Endothelial cell of umbilical vein (primary cell): ENCODE measurements around the gene CYP2F1. TPM values are rescaled to one million over a fixed set of nuclear protein-coding genes. Genes with fewer than 3 reads are reported as not detected.

Source experiments
- Bru-seq: library from RNA; stranded (reverse); fragments of 400-500 nt; gene quantifications from one replicate; lab custom pipeline; 2021; lab: Mats Ljungman, UMichigan
- BruChase-seq, 2 experiments: library from RNA; stranded (reverse); fragments of 400-500 nt; gene quantifications; one replicate each; lab custom pipeline; 2021; lab: Mats Ljungman, UMichigan
- BruUV-seq: library from RNA; stranded (reverse); fragments of 400-500 nt; replicated peaks from 2 replicates; lab custom pipeline; 2021; lab: Mats Ljungman, UMichigan
- CTCF ChIA-PET: fragments of 300-600, 350-600 bp; sonication (Branson Sonifier 250); formaldehyde crosslinking; loops from one replicate; lab custom pipeline; 2021; ENCODE audit warnings: antibody characterized with exemption, inconsistent platforms; lab: Charles Lee
- POLR2A ChIA-PET: fragments of 300-600, 350-600 bp; sonication (Branson Sonifier 250); formaldehyde crosslinking; loops from one replicate; lab custom pipeline; 2021; ENCODE audit warnings: antibody characterized with exemption, inconsistent platforms; lab: Charles Lee
- DNase-seq: peaks from one replicate; pipeline ENCODE4 v3.0.0-alpha.2; 2011; ENCODE audit warnings: low read depth, low spot score
- FAIRE-seq: peaks from 2 replicates; lab custom pipeline; 2011; peaks lifted over from hg19 to GRCh38; lab: Jason Lieb, UNC
- H2AFZ ChIP-seq: 2 replicates; pipeline ENCODE4 v1.6.0; 2012; ENCODE audit warnings: low read depth, low read length, control low read depth, inconsistent platforms
- H3K27ac ChIP-seq: 2 replicates; pipeline ENCODE4 v1.5.1; 2011; ENCODE audit warnings: low read depth, mild to moderate bottlenecking, control low read depth, low read length, moderate library complexity; ENCODE audit not compliant: insufficient read depth
- H3K27me3 ChIP-seq, 2 experiments: 2 replicates each; pipeline versions ENCODE4 v1.6.0 to v1.6.1; 2011; ENCODE audit warnings: low read length in 2 of 2, mixed read lengths in 1 of 2; ENCODE audit not compliant: control insufficient read depth in 2 of 2, insufficient read depth in 2 of 2
- H3K36me3 ChIP-seq, 2 experiments: 2 replicates in 1 of 2; 3 replicates in 1 of 2; pipeline ENCODE4 v1.5.1; 2011; ENCODE audit warnings: low read length in 2 of 2, mild to moderate bottlenecking in 1 of 2, moderate library complexity in 1 of 2; ENCODE audit not compliant: control insufficient read depth in 2 of 2, insufficient read depth in 2 of 2; ENCODE audit errors: extremely low read depth in 1 of 2
- H3K4me1 ChIP-seq: 3 replicates; pipeline ENCODE4 v1.5.1; 2011; ENCODE audit warnings: mild to moderate bottlenecking, low read length; ENCODE audit not compliant: control insufficient read depth, insufficient read depth; ENCODE audit errors: extremely low read depth
- H3K4me2 ChIP-seq: 2 replicates; pipeline ENCODE4 v1.6.1; 2011; ENCODE audit warnings: low read length, control low read depth, mixed read lengths; ENCODE audit not compliant: insufficient read depth
- H3K4me3 ChIP-seq, 3 experiments: fragments of 200-600 bp in 1 of 3; sonication (generic), shearing (Covaris generic) in 1 of 3; replicated peaks in 1 of 3; 2 replicates each; pipeline ENCODE4 v1.5.1; 2011 to 2016; ENCODE audit warnings: control low read depth in 3 of 3, low read length in 3 of 3, mild to moderate bottlenecking in 2 of 3, inconsistent platforms in 1 of 3, low read depth in 1 of 3, moderate library complexity in 1 of 3; ENCODE audit not compliant: insufficient read depth in 1 of 3
- H3K79me2 ChIP-seq: 2 replicates; pipeline ENCODE4 v1.6.0; 2012; ENCODE audit warnings: low read length, inconsistent platforms; ENCODE audit not compliant: control insufficient read depth, insufficient read depth
- H3K9ac ChIP-seq: replicated peaks from 2 replicates; pipeline ENCODE3; 2011; ENCODE audit warnings: low read length, control low read depth; ENCODE audit not compliant: insufficient read depth; ENCODE audit errors: extremely low read depth
- H3K9me1 ChIP-seq: replicated peaks from 3 replicates; pipeline ENCODE4 v1.6.0; 2011; ENCODE audit warnings: mild to moderate bottlenecking, low read length; ENCODE audit not compliant: control insufficient read depth, insufficient read depth; ENCODE audit errors: extremely low read depth
- H3K9me3 ChIP-seq: replicated peaks from 2 replicates; pipeline ENCODE4 v1.5.1; 2012; ENCODE audit warnings: low read length, inconsistent platforms; ENCODE audit not compliant: control insufficient read depth, insufficient read depth
- H4K20me1 ChIP-seq: replicated peaks from 2 replicates; pipeline ENCODE3; 2011; ENCODE audit warnings: mild to moderate bottlenecking, low read length; ENCODE audit not compliant: control insufficient read depth, insufficient read depth; ENCODE audit errors: extremely low read depth
- GATA2 ChIP-seq: IDR thresholded peaks from 2 replicates; pipeline ENCODE4 v1.7.0; 2011; ENCODE audit warnings: low read depth, mild to moderate bottlenecking, moderate library complexity, mixed read lengths, low read length; ENCODE audit not compliant: insufficient read length, insufficient read depth
- dilution Hi-C: fragments of 300-500 bp; cut with MboI; formaldehyde crosslinking; loops from one replicate; pipeline ENCODE4 v1.15.0; 2019; ENCODE audit warnings: low sequenced_read_pairs; ENCODE audit not compliant: extremely low pct_ligation_motif_present
- intact Hi-C: fragments of 100-400 bp; cut with micrococcal nuclease; formaldehyde crosslinking; loops from one replicate; pipeline ENCODE4 v1.10.0; 2022
- long read RNA-seq: library from polyadenylated mRNA; stranded (forward); transcript quantifications from one replicate; pipeline ENCODE4 v2.0.0, GENCODE V29; 2021
- polyA minus RNA-seq, 3 experiments: library from RNA; depleted of rRNA, polyadenylated mRNA; stranded (reverse); fragments of >200 nt; gene quantifications; 1 replicate in 1 of 3; 2 replicates in 2 of 3; pipeline ENCODE4 v1.2.3, GENCODE V29; 2011
- polyA plus RNA-seq, 4 experiments: library from polyadenylated mRNA; depleted of rRNA in 3 of 4; stranded (reverse) in 3 of 4; unstranded in 1 of 4; fragments of >200 nt; gene quantifications; 2 replicates each; pipeline versions ENCODE4 v1.2.1 to v1.2.3, GENCODE V29; 2011 to 2012; ENCODE audit warnings: missing spikeins in 1 of 4
- total RNA-seq: library from RNA; stranded (reverse); gene quantifications from 2 replicates; pipeline ENCODE4 v1.2.3, GENCODE V29; 2021
- TF ChIP-seq, protein P1 (sequence below), 2 donors: IDR thresholded peaks; 1 replicate in 1 of 2; 2 replicates in 1 of 2; pipeline ENCODE4 v1.5.1; 2011; ENCODE audit warnings: low read length in 2 of 2, mild to moderate bottlenecking in 2 of 2, moderate library complexity in 2 of 2, control low read depth in 1 of 2, inconsistent platforms in 1 of 2, low read depth in 1 of 2; ENCODE audit not compliant: insufficient read depth in 1 of 2; ENCODE audit errors: extremely low read depth in 1 of 2

CYP2F1 gene, protein sequence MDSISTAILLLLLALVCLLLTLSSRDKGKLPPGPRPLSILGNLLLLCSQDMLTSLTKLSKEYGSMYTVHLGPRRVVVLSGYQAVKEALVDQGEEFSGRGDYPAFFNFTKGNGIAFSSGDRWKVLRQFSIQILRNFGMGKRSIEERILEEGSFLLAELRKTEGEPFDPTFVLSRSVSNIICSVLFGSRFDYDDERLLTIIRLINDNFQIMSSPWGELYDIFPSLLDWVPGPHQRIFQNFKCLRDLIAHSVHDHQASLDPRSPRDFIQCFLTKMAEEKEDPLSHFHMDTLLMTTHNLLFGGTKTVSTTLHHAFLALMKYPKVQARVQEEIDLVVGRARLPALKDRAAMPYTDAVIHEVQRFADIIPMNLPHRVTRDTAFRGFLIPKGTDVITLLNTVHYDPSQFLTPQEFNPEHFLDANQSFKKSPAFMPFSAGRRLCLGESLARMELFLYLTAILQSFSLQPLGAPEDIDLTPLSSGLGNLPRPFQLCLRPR
- total RNA-seq: not detected in 2 replicates
- not detected in 2 replicates for polyA plus RNA-seq
- not detected in 2 replicates for polyA plus RNA-seq (2011; cell fraction: cytosol; rRNA removed)
- polyA plus RNA-seq (2011; cell fraction: nucleus; rRNA removed): not detected in 2 replicates
- not detected in 2 replicates for polyA plus RNA-seq (2012)
- polyA minus RNA-seq: not detected in 2 replicates
- polyA minus RNA-seq (2011; cell fraction: cytosol; rRNA and poly(A)+ RNA removed): not detected
- not detected in 2 replicates for polyA minus RNA-seq (2011; cell fraction: nucleus; rRNA and poly(A)+ RNA removed)
- not detected for Bru-seq, nascent RNA
- BruChase-seq, experiment 1, labeled RNA remaining after a 6-hour chase: not detected
- not detected for BruChase-seq, experiment 2, labeled RNA remaining after a 2-hour chase
- long read RNA-seq: 0 reads

GRCh38 chr19:41114132-41114531 lies at the start of gene CYP2F1:
TSS of gene CYP2F1 (plus strand) at chr19:41114432. CDS start at chr19:41116189, 1,757 bp downstream.
- CTCF ChIA-PET: no interaction called here
- POLR2A ChIA-PET: no interaction called here
- Histone ChIP-seq H2AFZ (no peak within 1 kb of the TSS), H4K20me1 (no peaks in the 10 kb centered on the region), H3K4me3 (no peak within 1 kb of the TSS), H3K9me3 (no peaks in the 10 kb centered on the region), H3K4me2 (no peak within 1 kb of the TSS), H3K36me3 (no peaks in the 10 kb centered on the region), H3K9ac (no peak within 1 kb of the TSS), H3K79me2 (no peaks in the 10 kb centered on the region), H3K27me3 (peaks cover 0 to 2% of the 10 kb centered on the region in 2 experiments), H3K4me1 (no peaks in the 10 kb centered on the region), H3K27ac (no peak within 1 kb of the TSS), H3K9me1 (no peaks in the 10 kb centered on the region)
- dilution Hi-C loops (no loop called here), intact Hi-C loops (no loop called here)
- TF ChIP-seq GATA2: no peak
- TF ChIP-seq, protein P1, sequence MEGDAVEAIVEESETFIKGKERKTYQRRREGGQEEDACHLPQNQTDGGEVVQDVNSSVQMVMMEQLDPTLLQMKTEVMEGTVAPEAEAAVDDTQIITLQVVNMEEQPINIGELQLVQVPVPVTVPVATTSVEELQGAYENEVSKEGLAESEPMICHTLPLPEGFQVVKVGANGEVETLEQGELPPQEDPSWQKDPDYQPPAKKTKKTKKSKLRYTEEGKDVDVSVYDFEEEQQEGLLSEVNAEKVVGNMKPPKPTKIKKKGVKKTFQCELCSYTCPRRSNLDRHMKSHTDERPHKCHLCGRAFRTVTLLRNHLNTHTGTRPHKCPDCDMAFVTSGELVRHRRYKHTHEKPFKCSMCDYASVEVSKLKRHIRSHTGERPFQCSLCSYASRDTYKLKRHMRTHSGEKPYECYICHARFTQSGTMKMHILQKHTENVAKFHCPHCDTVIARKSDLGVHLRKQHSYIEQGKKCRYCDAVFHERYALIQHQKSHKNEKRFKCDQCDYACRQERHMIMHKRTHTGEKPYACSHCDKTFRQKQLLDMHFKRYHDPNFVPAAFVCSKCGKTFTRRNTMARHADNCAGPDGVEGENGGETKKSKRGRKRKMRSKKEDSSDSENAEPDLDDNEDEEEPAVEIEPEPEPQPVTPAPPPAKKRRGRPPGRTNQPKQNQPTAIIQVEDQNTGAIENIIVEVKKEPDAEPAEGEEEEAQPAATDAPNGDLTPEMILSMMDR (IDR thresholded peaks at IDR 0.05; ENCODE audit: extremely low read depth in 1 of 2, insufficient read depth in 1 of 2, low read depth in 1 of 2, low read length in 2 of 2): no peak
- BruUV-seq: no TSS peak
- FAIRE-seq (no peak), DNase-seq (no peak)
